ENCODE measurements around the gene LMBR1L.
"Not testable (repeated sequence)": the region's sequence is repeated elsewhere in the genome, so short reads cannot be mapped to it uniquely, and the experiment has no call there.

LMBR1L gene, protein sequence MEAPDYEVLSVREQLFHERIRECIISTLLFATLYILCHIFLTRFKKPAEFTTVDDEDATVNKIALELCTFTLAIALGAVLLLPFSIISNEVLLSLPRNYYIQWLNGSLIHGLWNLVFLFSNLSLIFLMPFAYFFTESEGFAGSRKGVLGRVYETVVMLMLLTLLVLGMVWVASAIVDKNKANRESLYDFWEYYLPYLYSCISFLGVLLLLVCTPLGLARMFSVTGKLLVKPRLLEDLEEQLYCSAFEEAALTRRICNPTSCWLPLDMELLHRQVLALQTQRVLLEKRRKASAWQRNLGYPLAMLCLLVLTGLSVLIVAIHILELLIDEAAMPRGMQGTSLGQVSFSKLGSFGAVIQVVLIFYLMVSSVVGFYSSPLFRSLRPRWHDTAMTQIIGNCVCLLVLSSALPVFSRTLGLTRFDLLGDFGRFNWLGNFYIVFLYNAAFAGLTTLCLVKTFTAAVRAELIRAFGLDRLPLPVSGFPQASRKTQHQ

GRCh38 chr12:49110464-49111155, at the start of gene LMBR1L:
Gene LMBR1L, minus strand, starts transcription at chr12:49110847. Its CDS starts 292 bp downstream, at chr12:49110555.
- peak; percentile 100 for DNase-seq

- peak; percentile 30 for DNase-seq
These were observed 49.8 kb upstream of the LMBR1L start for GRCh38 chr12:49160399-49160798.

- no peak for DNase-seq
These were observed 43.6 kb upstream of the LMBR1L start for GRCh38 chr12:49154221-49154620.

DNA sequence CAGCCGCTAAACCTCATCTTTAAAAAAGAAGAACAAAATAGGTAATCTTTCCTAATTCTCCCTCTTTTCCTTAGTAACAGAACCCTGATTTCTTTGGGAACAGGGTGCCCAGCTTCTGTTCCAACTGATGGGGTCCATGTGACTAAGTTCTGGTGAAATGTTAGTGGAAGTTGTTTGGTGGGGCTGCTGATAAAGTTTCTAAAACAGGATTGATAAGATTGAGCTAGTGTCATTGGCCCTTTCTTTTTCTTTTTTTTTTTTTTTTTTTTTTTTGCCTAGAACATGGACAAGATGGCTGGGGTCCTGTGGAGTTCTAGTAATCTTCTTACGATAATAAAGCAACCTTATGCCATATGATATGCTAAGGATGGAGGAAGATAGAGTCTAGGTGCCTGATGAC, 36.7 kb upstream of the LMBR1L start:
- no peak for DNase-seq

GRCh38 chr12:49146406-49146805, 35.8 kb upstream of the LMBR1L start:
- DNase-seq = no peak

GRCh38 chr12:49144384-49144783, 33.7 kb upstream of the LMBR1L start:
- DNase-seq = no peak

DNA sequence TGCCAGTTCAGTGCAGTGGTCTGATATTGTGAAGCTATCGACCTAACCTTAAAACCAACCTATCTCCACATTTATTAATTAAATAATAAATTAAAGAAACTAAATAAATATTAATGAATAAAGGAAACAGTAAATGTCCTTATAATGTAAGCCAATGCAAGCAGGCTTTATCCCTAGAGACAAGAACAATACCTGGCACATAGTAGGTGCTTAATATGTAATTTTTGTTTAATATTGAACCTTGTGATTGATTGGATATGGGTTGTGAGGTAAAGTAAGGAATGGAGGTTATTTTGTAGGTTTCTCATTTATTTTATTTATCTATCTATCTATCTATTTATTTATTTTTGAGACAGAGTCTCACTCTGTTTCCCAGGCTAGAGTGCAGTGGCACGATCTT, 28.4 kb upstream of the LMBR1L start:
- no peak for DNase-seq

- peak; percentile 45 for DNase-seq
These were observed 27.9 kb upstream of the LMBR1L start for GRCh38 chr12:49138587-49138986.

DNA sequence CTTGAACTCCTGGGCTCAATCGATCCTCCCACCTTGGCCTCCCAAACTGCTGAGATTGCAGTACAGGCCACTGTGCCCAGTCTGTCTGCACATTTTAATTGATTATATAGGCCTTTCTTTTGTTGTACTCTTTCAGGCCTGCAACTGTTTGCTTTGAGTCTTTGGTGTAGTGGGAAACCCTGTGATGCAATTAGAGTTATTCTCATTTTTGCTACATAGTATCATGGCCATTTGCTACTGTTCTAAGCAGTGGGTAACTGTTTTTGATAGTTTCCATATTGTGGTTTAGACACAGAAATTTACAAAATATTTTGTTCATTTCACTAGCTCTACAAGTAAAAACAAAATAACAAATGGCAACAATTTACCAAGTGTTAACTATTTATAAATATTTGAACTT, 26.8 kb upstream of the LMBR1L start:
- DNase-seq = no peak

DNA sequence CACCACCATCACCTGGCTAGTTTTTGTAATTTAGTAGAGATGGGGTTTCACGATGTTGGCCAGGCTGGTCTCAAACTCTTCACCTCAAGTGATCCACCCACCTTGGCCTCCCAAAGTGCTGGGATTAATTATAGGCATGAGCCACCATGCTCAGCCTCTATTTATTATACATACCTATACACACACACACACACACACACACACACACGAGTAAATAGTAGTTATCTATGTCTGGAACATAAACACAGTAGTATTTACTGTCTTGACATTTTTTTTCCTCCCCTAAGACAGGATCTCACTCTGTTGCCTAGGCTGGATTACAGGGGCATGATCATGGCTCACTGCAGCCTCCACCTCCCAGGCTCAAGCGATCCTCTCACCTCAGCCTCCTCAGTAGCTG, 26.4 kb upstream of the LMBR1L start:
- not testable (repeated sequence) for DNase-seq

DNA sequence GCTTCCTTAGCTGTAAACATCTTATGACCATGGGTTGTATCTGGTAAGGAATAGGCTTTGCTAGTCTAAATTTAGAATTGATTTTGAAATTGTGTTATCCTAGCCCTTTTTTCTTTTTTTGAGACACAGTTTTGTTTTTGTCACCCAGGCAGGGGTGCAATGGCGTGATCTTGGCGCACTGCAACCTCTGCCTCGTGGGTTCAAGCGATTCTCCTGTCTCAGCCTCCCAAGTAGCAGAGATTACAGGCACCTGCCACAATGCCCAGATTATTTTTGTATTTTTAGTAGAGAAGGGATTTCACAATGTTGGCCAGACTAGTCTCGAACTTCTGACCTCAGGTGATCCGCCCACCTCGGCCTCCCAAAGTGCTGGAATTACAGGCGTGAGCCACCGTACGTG, 22.9 kb upstream of the LMBR1L start:
- no peak for DNase-seq

- DNase-seq = peak; percentile 19
These were observed 22.4 kb upstream of the LMBR1L start for GRCh38 chr12:49133014-49133413.

- DNase-seq = peak; percentile 64
These were observed 21.3 kb upstream of the LMBR1L start for GRCh38 chr12:49131894-49132461.

GRCh38 chr12:49131051-49131893, 20.6 kb upstream of the LMBR1L start, which contains the start of gene TUBA1B:
Gene TUBA1B, minus strand, starts transcription at chr12:49131395. Its CDS starts 95 bp downstream, at chr12:49131300.
- DNase-seq = peak; percentile 93

- DNase-seq = peak; percentile 97
These were observed 19.8 kb upstream of the LMBR1L start for GRCh38 chr12:49130151-49131050.

GRCh38 chr12:49129332-49130150, 18.9 kb upstream of the LMBR1L start:
- DNase-seq = no peak

DNA sequence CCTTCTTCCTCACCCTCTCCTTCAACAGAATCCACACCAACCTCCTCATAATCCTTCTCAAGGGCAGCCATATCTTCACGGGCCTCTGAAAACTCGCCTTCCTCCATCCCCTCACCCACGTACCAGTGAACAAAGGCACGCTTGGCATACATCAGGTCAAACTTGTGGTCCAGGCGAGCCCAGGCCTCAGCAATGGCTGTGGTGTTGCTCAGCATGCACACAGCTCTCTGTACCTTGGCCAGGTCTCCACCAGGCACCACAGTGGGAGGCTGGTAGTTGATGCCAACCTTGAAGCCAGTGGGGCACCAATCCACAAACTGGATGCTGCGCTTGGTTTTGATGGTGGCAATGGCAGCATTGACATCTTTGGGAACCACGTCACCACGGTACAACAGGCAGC, 17.3 kb upstream of the LMBR1L start:
- not testable (repeated sequence) for DNase-seq

DNA sequence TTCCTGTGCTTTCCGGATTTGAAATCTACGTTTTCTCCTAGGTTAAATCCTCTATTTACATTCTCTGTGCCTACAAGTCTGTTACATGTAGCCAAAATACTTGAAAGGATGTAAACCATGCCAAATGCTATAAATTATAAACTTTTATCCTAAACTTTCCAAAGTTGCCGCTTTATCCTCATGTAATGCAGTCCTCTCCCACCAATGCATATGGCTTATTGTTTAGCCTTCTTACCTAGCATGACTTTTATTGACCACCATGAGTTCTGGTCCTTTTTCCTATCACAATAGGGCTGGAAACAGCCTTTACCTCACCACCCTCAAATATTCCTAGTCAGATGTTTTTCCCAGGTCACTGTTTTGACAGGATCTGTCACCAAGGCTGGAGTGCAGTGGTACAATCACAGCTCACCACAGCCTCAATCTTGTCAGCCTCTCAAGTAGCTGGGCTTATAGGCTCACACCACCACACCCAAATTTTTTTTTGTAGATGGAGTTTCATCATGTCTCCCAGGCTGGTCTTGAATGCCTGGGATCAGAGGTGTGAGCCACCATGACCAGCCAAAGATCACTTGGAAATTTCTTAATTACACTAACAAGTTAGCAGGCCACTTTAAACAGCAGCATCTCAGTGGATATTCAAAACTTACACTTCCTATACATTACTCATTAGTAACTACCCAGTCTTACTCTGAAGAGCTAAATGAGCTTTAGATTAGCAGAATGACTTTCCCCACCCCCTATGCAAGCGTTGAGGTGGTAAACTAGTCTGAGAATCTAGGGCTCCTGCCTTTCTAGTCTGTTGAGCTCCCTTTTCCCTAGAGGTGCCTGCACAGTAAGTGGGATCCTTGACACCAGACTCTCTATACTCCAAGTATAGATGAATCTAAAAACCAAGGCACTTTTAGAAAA, 16.5 kb upstream of the LMBR1L start:
- DNase-seq = peak; percentile 58

- peak; percentile 32 for DNase-seq
These were observed 10.5 kb upstream of the LMBR1L start for GRCh38 chr12:49121047-49121696.

Measured in hematopoietic multipotent progenitor cell treated with erythropoietin and hydrocortisone succinate and interleukin-3 and kit ligand, for 6 days (in vitro differentiated cells).